Activated CD4-positive, alpha-beta T cell treated with anti-CD3 and anti-CD28 coated beads, Interleukin-2, amount 50 U/mL, for 16 hours (primary cell): ENCODE data around the gene POT1.
A peak's percentile ranks its signal among the peaks of the same experiment; 100 is the strongest.

Experiments
- DNase-seq: peaks from one replicate; pipeline ENCODE4 v3.0.0-alpha.2; 2020

Gene POT1

DNA sequence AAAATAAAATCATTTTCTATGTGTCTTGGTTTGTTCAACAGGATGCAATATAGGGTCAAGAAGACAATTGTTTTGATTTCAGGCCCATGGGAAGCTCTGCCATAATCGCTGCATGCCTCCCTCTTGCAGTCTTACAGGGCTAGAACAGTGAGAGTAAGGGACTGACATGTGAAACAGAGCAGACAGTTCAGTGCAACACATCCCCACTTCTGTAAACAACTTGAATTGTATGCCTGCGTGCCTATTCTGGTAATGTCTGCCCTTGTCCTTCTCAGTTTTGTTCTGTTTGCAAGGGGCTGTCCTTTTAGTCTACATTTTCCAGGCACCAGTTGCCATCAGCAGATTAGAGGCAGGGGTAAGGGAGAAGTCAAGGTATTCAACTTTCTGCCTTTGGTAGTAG lies 129.2 kb downstream of the POT1 start:
- DNase-seq, result no peak

DNA sequence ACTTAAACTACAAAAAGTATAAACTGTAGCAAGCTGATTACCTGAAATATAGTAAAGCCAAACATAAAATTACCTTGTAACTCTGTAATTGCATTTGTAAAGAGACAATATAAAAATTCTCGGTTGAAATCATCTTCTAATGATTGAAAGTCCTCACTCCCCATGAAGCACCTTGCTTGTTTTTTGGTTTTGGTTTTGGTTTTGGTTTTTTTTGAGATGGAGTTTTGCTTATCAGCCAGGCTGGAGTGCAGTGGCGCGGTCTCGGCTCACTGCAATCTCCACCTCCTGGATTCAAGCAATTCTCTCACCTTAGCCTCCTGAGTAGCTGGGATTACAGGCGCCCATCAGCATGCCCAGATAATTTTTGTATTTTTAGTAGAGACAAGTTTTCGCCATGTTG lies 130.2 kb downstream of the POT1 start:
- DNase-seq, result no peak

DNA sequence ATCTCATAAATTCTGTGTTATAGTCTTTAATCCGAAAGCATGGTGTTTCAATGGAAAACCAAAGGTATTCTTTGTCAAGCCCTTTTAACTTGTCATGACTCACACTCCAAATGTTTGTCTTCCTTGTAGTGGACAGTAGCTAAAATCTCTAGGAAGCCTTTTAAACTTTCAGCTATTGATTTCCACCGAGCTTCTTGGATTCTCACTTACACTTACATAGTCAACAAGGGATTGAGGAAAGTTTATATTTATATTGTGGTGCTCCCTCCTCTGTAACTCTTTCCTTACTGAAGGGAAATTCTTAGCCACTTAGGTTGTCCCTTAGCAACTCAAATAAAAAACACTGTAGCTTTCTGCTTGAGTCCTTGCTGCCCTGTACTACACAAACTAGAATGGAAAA lies 132.9 kb downstream of the POT1 start:
- DNase-seq, result no peak

GRCh38 chr7:124792696-124793095 lies 136.9 kb downstream of the POT1 start:
- no peak for DNase-seq

DNA sequence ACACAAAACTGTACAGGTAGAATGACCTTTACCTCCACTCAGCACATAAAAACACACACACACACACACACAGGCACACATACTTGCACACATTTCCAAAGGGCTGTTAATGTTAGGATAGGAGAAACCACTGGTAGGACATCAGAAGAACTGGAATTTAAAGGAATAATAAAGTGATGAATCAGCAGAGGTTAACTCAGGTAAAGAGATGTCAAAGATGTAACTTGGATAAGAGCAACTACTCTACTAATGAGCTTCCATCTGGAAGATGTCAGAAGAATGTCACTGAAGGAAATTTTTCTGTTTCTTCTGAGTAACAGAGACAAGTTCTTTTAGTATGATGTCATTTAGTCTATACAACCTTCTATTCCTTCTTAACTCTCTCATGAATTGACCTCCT lies 137.6 kb downstream of the POT1 start:
- DNase-seq, result no peak

DNA sequence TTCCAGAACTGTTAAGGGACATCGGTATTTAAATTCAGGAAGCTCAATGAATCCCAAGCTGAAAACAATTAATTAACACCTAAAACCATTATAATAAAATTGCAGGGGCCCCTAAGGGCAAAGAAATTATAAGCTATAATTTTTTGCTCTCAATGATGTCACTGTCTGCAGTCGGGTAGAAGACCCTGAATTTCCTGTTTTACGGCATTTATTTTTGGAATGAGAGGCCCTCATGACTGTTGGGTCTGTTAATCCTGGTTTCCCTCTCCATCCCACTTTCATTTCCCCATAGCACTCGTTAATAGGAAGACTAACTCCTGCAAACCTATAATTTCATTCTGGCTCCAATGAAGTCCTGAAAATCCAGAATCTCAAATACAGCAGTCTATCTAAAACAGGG lies 138.2 kb downstream of the POT1 start:
- no peak for DNase-seq

GRCh38 chr7:124790645-124791044 lies 139.0 kb downstream of the POT1 start:
- no peak for DNase-seq

- DNase-seq, result no peak
These were observed 143.6 kb downstream of the POT1 start for GRCh38 chr7:124785994-124786393.

DNA sequence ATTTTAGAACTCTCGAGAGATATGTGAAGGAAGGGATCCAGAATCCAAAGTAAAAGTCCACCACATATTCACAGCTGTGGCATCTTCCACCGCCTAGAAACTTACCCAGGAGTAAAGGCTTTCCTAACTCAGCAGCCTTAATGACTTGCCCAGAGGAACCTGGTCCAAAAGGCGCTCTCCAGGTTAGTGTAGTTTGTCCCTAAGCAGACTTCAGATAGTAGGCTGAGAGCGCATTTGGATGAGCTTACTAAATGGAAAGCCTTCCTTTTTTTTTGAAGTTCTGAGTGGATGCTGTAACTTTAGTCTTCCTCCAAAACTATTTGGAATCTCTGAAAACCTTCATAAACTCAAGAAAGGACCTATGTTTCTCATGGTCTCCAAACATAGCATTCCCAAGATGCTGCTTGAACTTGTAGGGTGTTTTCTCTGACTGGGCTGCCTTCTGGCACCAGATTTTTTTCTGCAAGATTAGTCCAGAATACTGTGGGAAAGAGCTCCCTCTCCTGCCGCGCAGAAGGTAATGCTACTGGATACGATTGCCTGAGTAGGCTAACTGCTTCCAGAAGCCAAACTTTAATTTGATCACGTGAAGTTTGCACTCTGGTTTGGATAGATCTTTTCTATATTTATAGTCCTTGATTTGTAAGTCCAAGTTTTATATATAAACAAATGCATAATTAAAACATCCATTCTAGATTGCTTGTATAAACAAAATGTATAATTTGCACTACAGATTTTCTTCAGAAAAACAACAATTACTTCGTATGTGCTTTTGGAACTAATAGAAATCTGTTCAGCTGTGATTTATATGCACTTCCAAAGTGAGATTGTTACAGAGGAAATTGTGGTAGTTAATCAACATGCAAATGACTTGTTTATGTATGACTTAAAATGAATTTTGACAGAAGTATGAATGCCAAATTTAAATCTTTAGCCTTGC lies 144.5 kb downstream of the POT1 start:
- DNase-seq, result peak; percentile 39

DNA sequence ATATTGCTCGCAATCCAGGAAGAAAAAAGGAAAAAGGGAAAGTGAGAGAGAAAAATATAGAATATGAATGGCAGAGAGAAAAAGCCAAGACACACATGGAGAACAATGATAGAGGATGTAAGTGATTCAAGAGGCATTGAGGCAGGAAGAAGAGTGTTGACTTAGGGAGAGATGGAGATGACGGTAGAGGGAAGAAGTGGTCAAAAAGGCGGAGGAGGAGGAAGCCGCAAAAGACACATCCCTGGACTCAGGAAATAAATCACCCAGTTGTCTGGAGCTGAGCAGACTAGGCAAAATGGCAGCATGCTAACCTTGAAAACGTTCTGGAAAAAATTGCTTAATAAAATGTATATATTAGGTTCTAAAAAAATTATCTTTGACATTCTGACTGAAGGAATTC lies 146.4 kb downstream of the POT1 start:
- no peak for DNase-seq

GRCh38 chr7:124781907-124782734 lies 147.5 kb downstream of the POT1 start:
- DNase-seq, result no peak

GRCh38 chr7:124781418-124781817 lies 148.2 kb downstream of the POT1 start:
- no peak for DNase-seq

GRCh38 chr7:124780608-124781007 lies 149.0 kb downstream of the POT1 start:
- DNase-seq, result no peak

DNA sequence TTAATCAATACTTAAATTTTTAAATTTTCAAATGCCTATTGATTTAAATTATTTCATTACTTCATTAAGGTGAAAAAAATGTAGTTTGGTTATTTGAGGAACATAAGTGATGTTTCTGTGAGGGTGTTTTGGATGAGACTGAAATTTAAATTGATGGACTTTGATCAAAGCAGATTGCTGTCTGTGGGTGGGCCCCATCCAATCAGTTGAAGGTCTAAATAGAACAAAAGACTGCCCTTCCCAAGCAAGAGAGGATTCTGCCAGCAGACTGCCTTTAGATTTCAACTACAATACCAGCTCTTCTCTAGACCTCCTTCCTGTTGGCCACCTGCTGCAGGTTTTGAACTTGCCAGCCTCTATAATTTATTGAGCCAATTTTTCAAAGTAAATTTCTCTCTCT lies 149.6 kb downstream of the POT1 start:
- DNase-seq, result no peak

DNA sequence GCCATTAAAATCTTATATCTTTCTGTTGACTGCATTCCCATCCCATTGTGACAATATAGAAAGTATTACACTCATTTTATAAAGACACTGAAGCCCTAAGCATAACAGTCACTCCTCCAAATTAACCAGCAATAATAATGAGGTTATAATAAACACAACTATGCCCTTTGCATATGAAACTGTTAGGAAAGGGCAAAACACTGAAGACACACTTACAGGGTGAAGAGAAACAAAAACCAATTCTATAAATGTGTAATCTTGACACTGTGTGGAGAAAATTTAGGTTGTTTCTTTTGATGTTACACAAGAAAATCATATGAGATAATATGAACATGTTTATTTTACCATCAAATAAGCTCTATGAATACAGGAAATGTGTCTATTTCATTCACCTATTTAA lies 150.0 kb downstream of the POT1 start:
- DNase-seq, result no peak

- no peak for DNase-seq
These were observed 150.4 kb downstream of the POT1 start for GRCh38 chr7:124779194-124779593.

- DNase-seq, result no peak
These were observed 152.4 kb downstream of the POT1 start for GRCh38 chr7:124777268-124777667.

DNA sequence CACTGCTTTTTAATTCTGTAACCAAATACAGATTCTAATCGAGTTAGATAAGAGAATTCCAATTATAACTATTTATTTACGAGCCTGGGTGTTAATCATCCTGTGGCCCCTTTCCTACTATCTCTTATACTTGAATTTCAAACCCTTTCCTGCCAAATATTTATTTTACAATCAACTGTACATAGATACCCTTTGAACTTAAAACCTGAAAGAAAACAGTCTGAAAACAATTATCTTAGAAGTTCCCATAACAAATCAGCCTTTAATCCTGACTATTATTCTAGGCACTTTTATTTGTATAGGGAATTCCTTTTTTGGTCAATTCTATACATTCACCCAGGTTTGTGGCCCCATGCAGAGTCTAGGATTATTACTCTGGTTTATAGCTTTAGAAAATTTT lies 153.5 kb downstream of the POT1 start:
- no peak for DNase-seq

GRCh38 chr7:124775422-124775821 lies 154.2 kb downstream of the POT1 start:
- no peak for DNase-seq

GRCh38 chr7:124773938-124774337 lies 155.7 kb downstream of the POT1 start:
- DNase-seq, result no peak

DNA sequence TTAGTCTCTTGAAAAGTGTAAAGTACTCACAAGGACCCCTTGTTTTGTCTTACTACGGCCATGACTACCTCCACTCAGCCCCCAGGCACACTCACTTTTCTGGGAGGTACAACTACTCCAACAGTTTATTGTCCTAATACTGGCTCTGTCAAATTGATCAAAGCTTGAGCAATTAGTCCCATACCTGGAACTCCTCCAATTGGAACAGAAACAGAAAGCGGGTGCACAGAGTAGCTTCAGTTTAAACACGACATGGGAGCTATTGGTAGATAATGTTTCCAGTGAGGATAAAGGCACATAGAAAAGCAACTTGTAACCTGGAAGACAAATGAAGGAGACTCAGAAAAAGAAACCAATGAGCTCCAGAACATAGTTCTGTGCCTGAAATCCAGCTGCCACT lies 156.3 kb downstream of the POT1 start:
- DNase-seq, result no peak
